PFSK-1 (cell line): ENCODE data around the gene OR2T27.

ENCODE experiments used
- POLR2AphosphoS5 ChIP-seq: IDR thresholded peaks from 2 replicates; pipeline ENCODE4 v1.6.1; 2012; ENCODE audit warnings: low read depth, mild to moderate bottlenecking, control low read depth, low read length, moderate library complexity
- TAF1 ChIP-seq: IDR thresholded peaks from 2 replicates; pipeline ENCODE4 v1.6.1; 2012; ENCODE audit warnings: low read length, control low read depth, borderline replicate concordance; ENCODE audit not compliant: insufficient read depth
- TF ChIP-seq, protein P1 (sequence below), 2 experiments: IDR thresholded peaks; 2 replicates each; pipeline versions ENCODE4 v1.6.1 to v1.8.0; 2011 to 2012; ENCODE audit warnings: low read depth in 2 of 2, low read length in 2 of 2, control low read depth in 1 of 2, inconsistent platforms in 1 of 2, mild to moderate bottlenecking in 1 of 2, moderate library complexity in 1 of 2; ENCODE audit not compliant: insufficient read depth in 1 of 2

DNA sequence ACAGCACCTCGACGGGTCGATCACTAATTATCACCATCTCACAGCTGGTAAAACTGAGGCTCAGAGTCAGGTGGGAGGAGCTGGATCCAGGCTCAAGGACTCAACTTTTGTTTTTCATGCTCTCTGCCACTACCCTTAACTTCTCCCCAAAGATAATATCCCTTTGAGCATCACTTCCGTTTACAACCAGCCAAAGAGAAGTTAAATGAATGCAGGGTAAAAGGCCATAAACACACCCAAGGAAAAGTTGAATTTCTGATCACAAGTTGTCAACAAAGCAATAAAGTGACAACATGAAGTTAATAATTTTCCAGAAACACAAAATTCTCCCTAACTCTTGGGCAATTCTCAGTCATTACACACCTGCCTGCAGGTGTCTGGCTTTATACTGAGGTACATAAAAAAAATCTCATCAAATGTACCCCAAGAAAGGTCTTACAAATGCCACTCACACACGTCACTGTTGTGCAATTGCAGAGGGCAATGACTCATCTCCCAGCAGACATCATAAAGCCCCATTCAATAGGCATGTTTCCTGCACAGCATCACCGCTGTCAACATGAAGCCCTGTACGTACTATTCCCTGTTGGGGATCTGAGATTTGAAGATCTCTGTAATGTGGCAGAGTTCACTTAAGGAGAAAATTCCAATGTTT is 23.8 kb downstream of the OR2T27 start:
- TF ChIP-seq, protein P1, sequence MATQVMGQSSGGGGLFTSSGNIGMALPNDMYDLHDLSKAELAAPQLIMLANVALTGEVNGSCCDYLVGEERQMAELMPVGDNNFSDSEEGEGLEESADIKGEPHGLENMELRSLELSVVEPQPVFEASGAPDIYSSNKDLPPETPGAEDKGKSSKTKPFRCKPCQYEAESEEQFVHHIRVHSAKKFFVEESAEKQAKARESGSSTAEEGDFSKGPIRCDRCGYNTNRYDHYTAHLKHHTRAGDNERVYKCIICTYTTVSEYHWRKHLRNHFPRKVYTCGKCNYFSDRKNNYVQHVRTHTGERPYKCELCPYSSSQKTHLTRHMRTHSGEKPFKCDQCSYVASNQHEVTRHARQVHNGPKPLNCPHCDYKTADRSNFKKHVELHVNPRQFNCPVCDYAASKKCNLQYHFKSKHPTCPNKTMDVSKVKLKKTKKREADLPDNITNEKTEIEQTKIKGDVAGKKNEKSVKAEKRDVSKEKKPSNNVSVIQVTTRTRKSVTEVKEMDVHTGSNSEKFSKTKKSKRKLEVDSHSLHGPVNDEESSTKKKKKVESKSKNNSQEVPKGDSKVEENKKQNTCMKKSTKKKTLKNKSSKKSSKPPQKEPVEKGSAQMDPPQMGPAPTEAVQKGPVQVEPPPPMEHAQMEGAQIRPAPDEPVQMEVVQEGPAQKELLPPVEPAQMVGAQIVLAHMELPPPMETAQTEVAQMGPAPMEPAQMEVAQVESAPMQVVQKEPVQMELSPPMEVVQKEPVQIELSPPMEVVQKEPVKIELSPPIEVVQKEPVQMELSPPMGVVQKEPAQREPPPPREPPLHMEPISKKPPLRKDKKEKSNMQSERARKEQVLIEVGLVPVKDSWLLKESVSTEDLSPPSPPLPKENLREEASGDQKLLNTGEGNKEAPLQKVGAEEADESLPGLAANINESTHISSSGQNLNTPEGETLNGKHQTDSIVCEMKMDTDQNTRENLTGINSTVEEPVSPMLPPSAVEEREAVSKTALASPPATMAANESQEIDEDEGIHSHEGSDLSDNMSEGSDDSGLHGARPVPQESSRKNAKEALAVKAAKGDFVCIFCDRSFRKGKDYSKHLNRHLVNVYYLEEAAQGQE (IDR thresholded peaks at IDR 0.05; ENCODE audit: insufficient read depth in 1 of 2, low read depth in 2 of 2, low read length in 2 of 2): no peak
- no peak for TF ChIP-seq POLR2AphosphoS5
- no peak for TF ChIP-seq TAF1
